H1 (cell line): Measurements from ENCODE around the gene MMADHC. TPM values are rescaled to one million over a fixed set of nuclear protein-coding genes. Genes with fewer than 3 reads are reported as not detected.

Source experiments
- CTCF ChIA-PET: fragments of 300-600 bp; sonication (Branson Sonifier 250); formaldehyde crosslinking; loops from one replicate; lab custom pipeline; 2021; ENCODE audit not compliant: partially characterized antibody; lab: Charles Lee
- POLR2A ChIA-PET: fragments of 300-600 bp; sonication (Branson Sonifier 250); formaldehyde crosslinking; loops from one replicate; lab custom pipeline; 2021; ENCODE audit warnings: inconsistent platforms; ENCODE audit not compliant: partially characterized antibody; lab: Charles Lee
- DNase-seq, 2 experiments: peaks; one replicate each; pipeline versions ENCODE4 v3.0.0 to v3.0.0-alpha.2; 2010 to 2022; ENCODE audit warnings: low spot score in 2 of 2, low read depth in 1 of 2, mixed read lengths in 1 of 2
- FAIRE-seq: peaks from 2 replicates; lab custom pipeline; 2011; peaks lifted over from hg19 to GRCh38; lab: Jason Lieb, UNC
- H2AFZ ChIP-seq: 2 replicates; pipeline ENCODE4 v1.8.1; 2012; ENCODE audit warnings: low read length, inconsistent platforms
- H2AK5ac ChIP-seq: 2 replicates; pipeline ENCODE4 v1.6.1; 2013; ENCODE audit warnings: low read depth, low read length
- H2BK120ac ChIP-seq: replicated peaks from 2 replicates; pipeline ENCODE3; 2013; ENCODE audit warnings: low read depth, low read length, inconsistent platforms
- H2BK12ac ChIP-seq: 2 replicates; pipeline ENCODE4 v1.6.1; 2013; ENCODE audit warnings: low read depth, low read length
- H2BK15ac ChIP-seq: 2 replicates; pipeline ENCODE4 v1.6.1; 2013; ENCODE audit warnings: low read length
- H2BK20ac ChIP-seq: 2 replicates; pipeline ENCODE4 v1.6.1; 2013; ENCODE audit warnings: low read length
- H2BK5ac ChIP-seq: 2 replicates; pipeline ENCODE4 v1.6.1; 2013; ENCODE audit warnings: low read depth, low read length
- H3K14ac ChIP-seq: 2 replicates; pipeline ENCODE4 v1.6.1; 2013; ENCODE audit warnings: inconsistent platforms; ENCODE audit not compliant: insufficient read length
- H3K18ac ChIP-seq: 2 replicates; pipeline ENCODE4 v1.6.1; 2013; ENCODE audit warnings: low read length; ENCODE audit errors: extremely low read depth
- H3K23ac ChIP-seq: 2 replicates; pipeline ENCODE4 v1.6.1; 2013; ENCODE audit warnings: inconsistent platforms; ENCODE audit not compliant: insufficient read length
- H3K23me2 ChIP-seq: 2 replicates; pipeline ENCODE4 v1.6.1; 2013; ENCODE audit warnings: low read depth, low read length
- H3K27ac ChIP-seq: 2 replicates; pipeline ENCODE4 v1.6.1; 2011; ENCODE audit warnings: low read depth, low read length, inconsistent platforms
- H3K27me3 ChIP-seq, 4 experiments: replicated peaks in 1 of 4; 1 replicate in 1 of 4; 2 replicates in 3 of 4; pipeline versions ENCODE4 v1.6.1 to v1.8.1; 2011 to 2013; ENCODE audit warnings: low read length in 3 of 4, mild to moderate bottlenecking in 3 of 4, inconsistent platforms in 2 of 4, mixed read lengths in 2 of 4, moderate library complexity in 1 of 4; ENCODE audit not compliant: control insufficient read depth in 3 of 4, insufficient read depth in 3 of 4; ENCODE audit errors: extremely low read depth in 1 of 4
- H3K36me3 ChIP-seq, 4 experiments: 2 replicates each; pipeline versions ENCODE4 v1.6.1 to v1.8.1; 2011 to 2013; ENCODE audit warnings: mild to moderate bottlenecking in 4 of 4, low read length in 3 of 4, moderate library complexity in 2 of 4, control low read depth in 1 of 4, inconsistent platforms in 1 of 4; ENCODE audit not compliant: insufficient read depth in 4 of 4, control insufficient read depth in 2 of 4
- H3K4ac ChIP-seq: replicated peaks from 2 replicates; pipeline ENCODE3; 2013; ENCODE audit warnings: low read length, low read depth, mixed read lengths, inconsistent platforms; ENCODE audit not compliant: insufficient read length
- H3K4me1 ChIP-seq, 4 experiments: replicated peaks in 1 of 4; 1 replicate in 1 of 4; 2 replicates in 3 of 4; pipeline versions ENCODE4 v1.6.1 to v1.8.1; 2011 to 2013; ENCODE audit warnings: low read length in 3 of 4, inconsistent platforms in 2 of 4, mixed read lengths in 1 of 4; ENCODE audit not compliant: insufficient read depth in 4 of 4, control insufficient read depth in 3 of 4
- H3K4me2 ChIP-seq, 2 experiments: 2 replicates each; pipeline versions ENCODE4 v1.6.1 to v1.8.1; 2011 to 2013; ENCODE audit warnings: low read depth in 2 of 2, low read length in 2 of 2, control low read depth in 1 of 2, inconsistent platforms in 1 of 2, mild to moderate bottlenecking in 1 of 2; ENCODE audit not compliant: insufficient read depth in 1 of 2
- H3K4me3 ChIP-seq, 4 experiments: fragments of 200-600, 300-600 bp in 1 of 4; sonication (generic), shearing (Covaris generic), sonication (Bioruptor Twin) in 1 of 4; 2 replicates each; pipeline versions ENCODE4 v1.5.1 to v1.8.1; 2011 to 2016; ENCODE audit warnings: low read length in 4 of 4, low read depth in 3 of 4, control low read depth in 2 of 4, inconsistent platforms in 2 of 4, mild to moderate bottlenecking in 2 of 4, mixed read lengths in 1 of 4, moderate library complexity in 1 of 4; ENCODE audit not compliant: insufficient read depth in 2 of 4; ENCODE audit errors: extremely low read depth in 1 of 4
- H3K56ac ChIP-seq: replicated peaks from 2 replicates; pipeline ENCODE3; 2013; ENCODE audit warnings: low read depth, mild to moderate bottlenecking, mixed read lengths, low read length, inconsistent platforms; ENCODE audit not compliant: insufficient read length
- H3K79me1 ChIP-seq: 2 replicates; pipeline ENCODE4 v1.6.1; 2013; ENCODE audit warnings: low read depth, low read length, control low read depth
- H3K79me2 ChIP-seq, 2 experiments: 2 replicates each; pipeline versions ENCODE4 v1.6.1 to v1.8.1; 2012 to 2013; ENCODE audit warnings: low read length in 2 of 2, mild to moderate bottlenecking in 2 of 2, inconsistent platforms in 1 of 2; ENCODE audit not compliant: insufficient read depth in 2 of 2, control insufficient read depth in 1 of 2
- H3K9ac ChIP-seq, 4 experiments: replicated peaks in 1 of 4; 1 replicate in 1 of 4; 2 replicates in 3 of 4; pipeline versions ENCODE4 v1.6.1 to v1.8.1; 2011 to 2013; ENCODE audit warnings: low read depth in 3 of 4, low read length in 3 of 4, control low read depth in 2 of 4, mild to moderate bottlenecking in 2 of 4, moderate library complexity in 2 of 4, inconsistent platforms in 1 of 4; ENCODE audit errors: extremely low read depth in 1 of 4
- H3K9me3 ChIP-seq, 2 experiments: 2 replicates each; pipeline versions ENCODE4 v1.6.1 to v1.8.1; 2012 to 2013; ENCODE audit warnings: mild to moderate bottlenecking in 2 of 2, moderate library complexity in 2 of 2, control low read depth in 1 of 2, inconsistent platforms in 1 of 2, low read depth in 1 of 2, low read length in 1 of 2, mixed read lengths in 1 of 2; ENCODE audit not compliant: insufficient read depth in 2 of 2
- H4K20me1 ChIP-seq, 2 experiments: replicated peaks in 1 of 2; 2 replicates each; pipeline versions ENCODE3 to v1.8.1; 2011 to 2013; ENCODE audit warnings: inconsistent platforms in 2 of 2, low read length in 2 of 2, mild to moderate bottlenecking in 1 of 2; ENCODE audit not compliant: insufficient read depth in 2 of 2, control insufficient read depth in 1 of 2
- H4K5ac ChIP-seq: 2 replicates; pipeline ENCODE4 v1.6.1; 2013; ENCODE audit warnings: low read length, low read depth, mixed read lengths, inconsistent platforms; ENCODE audit not compliant: insufficient read length
- H4K8ac ChIP-seq: 2 replicates; pipeline ENCODE4 v1.8.0; 2013; ENCODE audit warnings: mild to moderate bottlenecking, moderate library complexity, low read length, inconsistent platforms; ENCODE audit not compliant: insufficient read depth; ENCODE audit errors: extremely low read depth
- H4K91ac ChIP-seq: replicated peaks from 2 replicates; pipeline ENCODE3; 2013; ENCODE audit warnings: low read length, mixed read lengths, inconsistent platforms; ENCODE audit not compliant: insufficient read length
- BRCA1 ChIP-seq: IDR thresholded peaks from 2 replicates; pipeline ENCODE4 v1.6.1; 2012; ENCODE audit warnings: low read depth, low read length, improper control_type of control experiment
- CBX8 ChIP-seq: fragments of 300-800, 300-1000 bp; sonication (generic); IDR thresholded peaks from 2 replicates; pipeline ENCODE4 v1.7.1; 2016; ENCODE audit warnings: low read depth, low read length, borderline replicate concordance
- CHD1 ChIP-seq: IDR thresholded peaks from 2 replicates; pipeline ENCODE4 v1.6.1; 2012; ENCODE audit warnings: low read depth, low read length, improper control_type of control experiment
- EZH2 ChIP-seq: fragments of 200-600 bp; sonication (generic); IDR thresholded peaks from 2 replicates; pipeline ENCODE4 v1.7.1; 2012; ENCODE audit warnings: low read depth, mild to moderate bottlenecking, moderate library complexity, low read length, inconsistent platforms; ENCODE audit not compliant: severe bottlenecking
- RFX5 ChIP-seq: IDR thresholded peaks from 2 replicates; pipeline ENCODE4 v1.6.1; 2011; ENCODE audit warnings: low read depth, low read length, improper control_type of control experiment, borderline replicate concordance
- RXRA ChIP-seq: IDR thresholded peaks from 2 replicates; pipeline ENCODE4 v1.6.1; 2011; ENCODE audit warnings: low read depth, mild to moderate bottlenecking, low read length, moderate library complexity; ENCODE audit not compliant: insufficient read depth
- SRF ChIP-seq: IDR thresholded peaks from 2 replicates; pipeline ENCODE4 v1.6.1; 2011; ENCODE audit warnings: mild to moderate bottlenecking, low read depth, low read length, moderate library complexity
- TAF1 ChIP-seq: IDR thresholded peaks from 2 replicates; pipeline ENCODE4 v1.6.1; 2011; ENCODE audit warnings: mild to moderate bottlenecking, low read depth, low read length
- TEAD4 ChIP-seq: IDR thresholded peaks from 2 replicates; pipeline ENCODE4 v1.6.1; 2012; ENCODE audit warnings: low read depth, low read length, inconsistent platforms, mixed read lengths
- WGBS, 2 experiments: shearing (Covaris generic) in 1 of 2; methylation state at CpG; one replicate each; pipeline versions ENCODE4 v1.1.6 to v1.1.7; 2013 to 2015; ENCODE audit warnings: low lambda C conversion rate in 2 of 2, mixed read lengths in 2 of 2, inconsistent platforms in 1 of 2, low coverage in 1 of 2, missing lambda C conversion rate in 1 of 2; ENCODE audit not compliant: insufficient replicate concordance in 2 of 2, insufficient coverage in 1 of 2, insufficient read length in 1 of 2; ENCODE audit errors: extremely low coverage in 1 of 2, missing lambda C conversion rate in 1 of 2; 5-methylcytosine and 5-hydroxymethylcytosine counted together
- polyA plus RNA-seq, 7 experiments: library from polyadenylated mRNA; depleted of rRNA in 3 of 7; stranded (reverse) in 5 of 7; unstranded in 2 of 7; fragments of >200 nt in 5 of 7; fragments of 200-250 nt in 2 of 7; gene quantifications; 1 replicate in 5 of 7; 2 replicates in 1 of 7; 4 replicates in 1 of 7; pipeline versions ENCODE4 v1.2.1 to v1.2.3, GENCODE V29; 2011 to 2013; ENCODE audit warnings: missing spikeins in 2 of 7, mixed read lengths in 2 of 7
- total RNA-seq: library from RNA; stranded (reverse); fragmentation: NEBNext Ultra II Directional; extraction: Animal tissue kit (Norgen Biotek cat#: 25700); gene quantifications from 2 replicates; pipeline ENCODE4 v1.2.1, GENCODE V29; 2021

MMADHC gene
- total and polyA plus RNA-seq, 2 of the 8 experiments (the other 6 are each of a cell fraction or from before 2014, with no cell fraction given): 61.1 to 130 TPM

- Histone ChIP-seq H3K56ac (no peak overlapping the region), H3K4ac (no peak overlapping the region), H3K27me3 (no peaks in the 10 kb centered on the region), H2BK15ac (no peak overlapping the region), H3K23me2 (no peaks in the 10 kb centered on the region), H2BK12ac (no peak overlapping the region), H3K79me1 (no peaks in the 10 kb centered on the region), H3K23ac (no peak overlapping the region), H4K20me1 (no peaks in the 10 kb centered on the region), H2AK5ac (no peak overlapping the region), H3K18ac (no peak overlapping the region), H3K4me2 (no peak overlapping the region), H4K91ac (no peak overlapping the region), H3K4me1 (no peaks in the 10 kb centered on the region), H2BK20ac (no peak overlapping the region), H3K14ac (no peak overlapping the region), H4K8ac (no peak overlapping the region), H3K36me3 (no peaks in the 10 kb centered on the region), H2BK120ac (no peak overlapping the region), H3K27ac (no peak overlapping the region), H2AFZ (no peak overlapping the region), H3K9ac (no peak overlapping the region), H3K9me3 (no peaks in the 10 kb centered on the region), H3K4me3 (no peak overlapping the region), H3K79me2 (no peaks in the 10 kb centered on the region), H4K5ac (no peak overlapping the region), H2BK5ac (no peak overlapping the region)
- ChIA-PET CTCF (no interaction called here), POLR2A (no interaction called here)
- no peak for FAIRE-seq
- TF ChIP-seq SRF: no peak
- TF ChIP-seq CHD1: no peak
- no peak for TF ChIP-seq CBX8
- no peak for TF ChIP-seq EZH2
- TF ChIP-seq RFX5: no peak
- no peak for TF ChIP-seq TAF1
- no peak for TF ChIP-seq TEAD4
- TF ChIP-seq RXRA: no peak
- no peak for TF ChIP-seq BRCA1
- DNase-seq: no peak
- 88% methylated on average over 1 of the region's 1 CpG; no CpG with 5 or more reads in 1 of the 2 experiments for WGBS, 2 experiments
These were observed 39.7 kb upstream of the MMADHC start for GRCh38 chr2:149627111-149627801.
